EH (cell line): ENCODE measurements around the gene CEBPB.

Experiments
- DNase-seq: peaks from one replicate; pipeline ENCODE4 v3.0.0-alpha.2; 2015; ENCODE audit warnings: low read depth

The CEBPB gene

DNA sequence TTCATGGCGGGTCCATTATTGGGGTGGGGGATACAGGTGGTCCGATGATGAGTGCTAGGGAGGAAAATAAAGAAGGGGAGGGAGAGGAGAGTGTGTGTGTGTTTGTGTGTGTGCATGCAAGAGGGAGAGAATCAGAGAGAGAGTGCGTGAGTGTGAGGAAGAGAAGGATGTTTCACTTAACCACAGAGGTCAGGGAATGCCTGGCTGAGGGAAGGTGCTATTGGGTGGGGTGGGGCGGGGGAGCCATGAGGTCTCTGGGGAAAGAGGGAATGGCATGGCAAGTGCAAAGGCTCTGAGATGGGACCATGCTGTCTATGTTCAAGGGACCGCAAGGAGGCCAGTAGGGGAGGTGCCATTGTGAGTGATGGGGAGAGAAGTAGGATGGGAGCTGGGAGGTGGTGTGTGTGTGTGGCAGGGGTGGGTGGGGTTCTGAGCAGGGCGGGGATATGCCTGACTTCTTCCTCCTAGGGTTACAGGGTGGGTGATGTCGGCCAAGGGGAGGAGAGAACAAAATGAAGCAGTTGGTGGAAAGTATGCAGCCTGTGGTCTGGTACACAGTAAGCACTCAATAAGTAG is 23.0 kb downstream of the CEBPB start:
- DNase-seq, result peak; percentile 41

DNA sequence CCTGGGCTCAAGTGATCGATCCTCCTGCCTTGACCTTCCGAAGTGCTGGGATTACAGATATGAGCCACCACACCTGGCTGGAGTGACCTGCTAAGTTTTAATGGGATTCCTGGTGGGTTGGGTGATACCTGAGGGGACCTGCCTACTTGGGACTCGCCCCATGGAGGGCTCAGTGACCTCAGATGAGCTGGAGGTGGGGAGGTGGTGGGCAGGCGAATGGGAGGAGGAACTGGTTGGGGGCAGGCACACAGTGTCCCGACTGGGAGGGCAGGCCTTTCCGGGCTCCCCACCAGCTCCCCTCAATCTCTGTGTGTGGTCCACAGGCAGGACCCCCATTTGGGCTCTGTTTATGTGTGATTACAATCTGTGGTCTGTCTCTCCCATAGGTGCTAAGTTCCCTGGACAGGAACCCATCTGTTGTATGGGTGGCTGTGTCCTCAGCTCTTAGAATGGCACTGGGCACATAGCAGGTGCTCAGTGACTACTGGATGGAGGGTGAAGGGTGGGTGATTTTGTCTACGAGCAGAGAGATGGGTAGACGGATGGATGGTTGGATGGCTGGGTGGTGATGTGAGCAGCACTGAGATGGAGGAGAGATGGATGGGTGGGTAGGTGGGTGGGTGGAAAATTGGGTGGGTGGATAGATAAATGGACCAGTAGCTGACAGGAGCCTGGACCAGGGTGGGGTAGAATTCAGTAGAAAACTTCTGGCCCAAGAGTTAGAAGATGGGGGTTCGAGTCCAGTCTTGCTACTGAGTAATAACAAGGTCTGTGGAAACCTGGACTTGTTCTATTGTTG is 23.8 kb downstream of the CEBPB start:
- no peak for DNase-seq

- DNase-seq, result peak; percentile 73
These were observed 24.6 kb downstream of the CEBPB start for GRCh38 chr20:50215101-50215690.

DNA sequence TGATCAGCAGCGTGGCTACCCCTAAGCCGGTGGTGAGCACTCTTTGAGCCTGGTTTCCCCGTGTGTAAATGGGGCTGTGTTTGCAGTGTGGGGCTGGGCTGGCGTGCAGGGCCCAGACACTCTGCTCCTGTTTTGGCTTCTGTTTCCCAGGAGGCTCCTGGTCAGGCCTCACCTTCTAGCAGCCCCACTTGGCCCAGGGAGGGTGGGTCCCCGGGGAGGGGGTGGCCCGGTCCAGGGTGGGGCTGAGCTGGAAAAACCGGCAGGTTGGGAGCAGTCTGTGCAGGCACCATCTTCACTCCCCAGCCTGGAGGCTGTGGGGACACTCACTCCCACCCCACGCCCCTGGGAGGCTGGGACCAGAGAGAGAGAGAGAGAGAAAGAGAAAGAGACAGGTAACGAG is 25.3 kb downstream of the CEBPB start:
- no peak for DNase-seq

GRCh38 chr20:50216543-50217206 is 26.0 kb downstream of the CEBPB start:
- DNase-seq, result no peak

DNA sequence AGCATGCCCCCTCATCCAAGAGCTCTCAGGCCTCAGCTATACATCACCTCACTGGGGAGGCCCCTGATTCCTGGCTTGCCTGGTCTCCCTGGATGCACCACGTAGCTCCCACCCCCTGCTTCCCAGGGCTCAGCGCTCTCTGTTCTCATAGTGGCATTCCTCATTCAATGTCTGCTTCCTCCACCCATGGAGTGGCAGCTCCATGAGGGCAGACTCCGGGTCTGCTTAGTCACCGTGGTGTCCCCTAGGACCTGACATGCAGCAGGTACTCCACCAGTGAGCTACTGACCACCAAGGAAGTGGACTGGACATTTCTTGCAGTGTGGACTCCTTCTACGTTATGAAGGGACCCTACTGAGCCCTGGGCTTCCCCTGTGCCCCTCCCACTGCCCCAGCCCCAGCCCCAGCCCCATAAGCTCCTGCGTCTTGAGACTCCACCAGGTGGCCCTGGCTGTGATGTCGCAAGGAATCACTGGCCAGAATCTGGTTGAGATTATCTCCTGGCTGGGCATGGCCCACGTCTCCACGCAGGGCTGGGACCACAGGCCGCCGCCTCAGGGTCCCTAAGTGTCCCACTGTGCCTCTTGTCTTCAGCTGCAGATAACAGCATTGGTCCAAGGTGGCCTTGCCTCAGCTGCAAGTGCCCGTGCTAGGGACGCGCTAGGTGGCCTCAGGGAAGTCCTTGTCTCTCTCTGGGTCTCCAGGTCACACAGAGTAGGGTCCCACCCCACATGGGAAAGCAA is 26.7 kb downstream of the CEBPB start:
- DNase-seq, result no peak

DNA sequence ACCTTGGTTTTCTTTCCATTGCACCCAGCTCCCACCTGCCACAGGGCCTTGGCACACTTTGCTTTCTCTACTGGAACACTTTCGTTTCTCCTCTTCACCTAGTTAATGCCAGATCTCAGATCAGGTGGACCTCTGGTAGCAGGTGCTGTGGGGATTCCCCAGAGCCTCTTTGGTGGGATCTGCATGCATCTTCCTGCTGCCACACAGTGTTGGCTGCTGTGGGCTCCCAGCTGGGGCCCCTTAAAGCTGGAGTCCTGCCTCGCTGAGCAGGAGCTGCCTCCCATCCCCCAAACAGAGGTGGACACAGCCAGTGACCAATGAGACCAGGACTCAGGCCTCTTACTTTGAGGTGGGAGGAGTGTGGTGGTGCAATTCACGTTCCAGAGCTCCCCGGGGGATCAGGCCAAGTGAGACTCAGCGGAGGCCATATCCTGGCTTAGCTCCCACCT is 28.4 kb downstream of the CEBPB start:
- no peak for DNase-seq

DNA sequence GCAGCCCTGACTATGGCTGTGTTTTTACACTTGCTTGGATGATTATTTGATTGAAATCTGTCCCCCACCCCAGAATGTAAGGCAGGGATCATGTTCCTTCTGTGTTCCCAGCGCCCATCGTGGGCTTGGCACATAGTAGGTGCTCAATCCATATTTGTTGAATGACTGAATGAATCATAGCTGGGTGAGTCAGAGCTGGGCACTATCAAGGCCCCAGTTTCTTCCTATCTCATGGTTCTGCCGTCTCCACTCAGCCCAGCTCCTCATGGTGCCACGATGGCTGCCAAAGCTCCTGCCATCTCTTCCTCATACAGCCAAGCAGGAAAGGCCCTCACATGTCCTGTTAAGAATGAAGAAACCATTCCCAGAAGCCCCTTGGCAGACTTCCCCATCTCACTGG is 29.0 kb downstream of the CEBPB start:
- no peak for DNase-seq

- no peak for DNase-seq
These were observed 29.7 kb downstream of the CEBPB start for GRCh38 chr20:50220093-50220893.

DNA sequence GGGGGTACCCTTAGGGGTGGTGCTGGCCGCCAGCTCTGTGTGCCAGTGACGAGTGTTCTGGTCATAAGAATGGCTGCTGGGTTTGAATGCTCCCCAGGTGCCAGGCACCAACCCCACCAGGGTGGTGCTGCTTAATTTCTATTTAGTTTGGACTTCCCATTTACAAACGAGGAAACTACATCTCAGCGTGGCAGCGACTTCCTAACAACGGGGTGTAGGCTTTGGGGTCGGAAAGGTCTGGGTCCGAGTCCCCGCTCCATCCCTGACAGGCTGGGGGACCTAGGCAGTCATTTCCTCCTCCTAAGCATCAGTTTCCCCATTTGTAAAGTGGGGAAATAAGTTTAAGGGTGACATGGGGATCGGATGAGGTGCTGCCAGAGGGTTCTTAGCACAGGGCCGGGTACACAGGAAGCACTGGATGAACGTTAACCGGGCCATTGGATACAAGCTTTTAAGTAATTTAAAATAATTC is 30.3 kb downstream of the CEBPB start:
- no peak for DNase-seq

- DNase-seq, result peak; percentile 73
These were observed 31.1 kb downstream of the CEBPB start for GRCh38 chr20:50221501-50222308.

DNA sequence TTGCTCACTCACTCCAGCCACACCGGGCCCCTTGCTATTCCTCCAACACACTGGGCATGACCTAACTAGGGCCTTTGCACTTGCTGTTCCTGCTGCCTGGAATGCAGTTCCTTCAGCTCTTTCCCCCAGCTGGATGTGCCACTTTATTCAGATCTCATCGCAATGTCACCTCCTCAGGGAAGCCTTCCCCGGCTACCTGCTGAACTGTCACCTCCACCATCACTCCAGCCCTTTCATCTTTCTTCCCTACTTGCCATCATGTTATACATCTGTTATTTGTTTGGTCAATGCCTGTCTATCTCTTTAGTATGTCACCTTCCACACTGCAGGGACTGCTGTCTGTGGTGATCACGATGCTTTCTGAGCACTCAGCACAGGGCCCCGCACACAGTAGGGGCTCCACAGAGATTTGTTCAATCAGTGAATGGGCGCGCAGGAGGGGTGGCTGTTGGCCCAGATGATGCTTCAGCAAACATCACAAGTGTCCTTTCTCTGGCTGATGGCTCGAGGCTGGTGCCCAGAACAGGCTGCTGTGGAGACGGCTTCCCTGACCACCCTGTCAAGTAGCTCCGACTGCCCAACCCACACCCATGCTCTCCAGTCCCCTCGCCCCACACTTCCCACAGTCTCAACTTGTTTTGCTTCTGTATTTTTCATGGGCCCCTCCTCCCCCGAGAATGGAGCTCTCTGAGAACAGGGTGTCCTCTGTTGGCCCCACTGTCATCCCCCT is 31.8 kb downstream of the CEBPB start:
- no peak for DNase-seq

DNA sequence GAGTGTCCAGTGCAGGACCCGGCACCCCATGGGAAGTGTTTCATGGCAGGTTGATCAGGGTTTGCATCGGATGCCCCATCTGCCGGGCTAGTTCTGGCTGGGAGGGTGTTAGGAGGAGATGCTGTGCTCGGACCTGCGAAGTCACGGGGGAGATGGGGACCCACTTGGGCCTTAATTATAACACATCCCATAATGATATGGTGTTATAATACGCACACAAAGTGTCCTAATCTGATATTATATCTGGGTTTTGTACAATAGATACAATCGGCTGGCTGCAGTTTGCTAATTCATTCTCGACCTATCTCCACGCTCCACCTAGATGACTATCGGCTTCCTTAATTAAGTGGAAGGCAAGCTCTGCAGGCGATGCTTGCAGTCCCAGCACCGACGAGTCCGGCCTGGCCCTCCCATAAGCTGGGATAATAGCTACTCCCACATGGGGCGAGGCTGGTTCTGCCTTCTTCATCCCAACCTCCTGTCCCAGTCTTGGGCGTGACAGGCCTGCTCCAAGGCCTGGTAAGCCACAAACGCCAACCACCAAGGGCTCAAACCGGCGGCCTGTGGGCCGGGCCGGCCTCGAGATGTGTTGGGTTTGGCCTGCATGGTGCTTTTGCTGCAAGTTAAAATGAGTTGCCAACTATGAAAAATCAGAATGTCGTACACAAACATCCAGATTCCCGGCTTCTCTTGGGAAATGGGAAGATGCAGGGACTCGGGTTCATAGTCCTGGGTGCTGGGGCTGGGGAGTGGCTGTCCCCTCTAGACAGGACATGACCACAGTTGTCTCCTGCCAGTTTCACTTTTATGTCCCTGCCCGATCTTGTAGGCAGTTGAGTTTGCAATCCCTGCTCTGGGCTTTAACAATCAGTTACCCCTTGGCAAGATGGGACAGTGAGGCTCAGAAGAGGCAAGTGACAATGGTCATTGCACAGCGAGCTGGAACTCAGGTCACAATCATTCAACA is 32.7 kb downstream of the CEBPB start:
- no peak for DNase-seq

DNA sequence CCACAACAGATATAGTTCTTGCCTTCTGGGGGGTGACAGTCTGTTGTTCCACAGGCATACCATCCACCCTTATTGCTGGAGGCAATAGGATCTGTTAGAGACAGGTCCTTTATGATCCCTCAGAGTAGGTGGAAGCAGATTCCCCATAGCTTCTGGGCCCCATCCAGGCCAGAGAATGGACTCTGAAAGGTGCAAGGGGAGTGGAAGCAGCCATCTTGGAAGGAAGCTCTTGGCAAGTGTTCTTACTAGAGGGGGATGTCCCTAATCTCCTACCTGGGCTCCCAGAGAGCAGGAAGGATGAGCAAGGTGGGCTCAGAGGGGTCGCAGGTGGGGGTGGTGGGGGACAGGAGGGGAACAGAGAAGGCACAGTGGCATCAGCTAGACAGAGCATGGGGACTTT is 33.4 kb downstream of the CEBPB start:
- DNase-seq, result no peak

GRCh38 chr20:50224531-50225255 is 34.1 kb downstream of the CEBPB start:
- DNase-seq, result peak; percentile 98

- DNase-seq, result peak; percentile 73
These were observed 35.7 kb downstream of the CEBPB start for GRCh38 chr20:50226093-50226974.

GRCh38 chr20:50227506-50227905 is 36.9 kb downstream of the CEBPB start:
- no peak for DNase-seq
